ENCODE measurements around the gene SFTPA1.
"Not testable (repeated sequence)": the region's sequence is repeated elsewhere in the genome, so short reads cannot be mapped to it uniquely, and the experiment has no call there.

The SFTPA1 gene

DNA sequence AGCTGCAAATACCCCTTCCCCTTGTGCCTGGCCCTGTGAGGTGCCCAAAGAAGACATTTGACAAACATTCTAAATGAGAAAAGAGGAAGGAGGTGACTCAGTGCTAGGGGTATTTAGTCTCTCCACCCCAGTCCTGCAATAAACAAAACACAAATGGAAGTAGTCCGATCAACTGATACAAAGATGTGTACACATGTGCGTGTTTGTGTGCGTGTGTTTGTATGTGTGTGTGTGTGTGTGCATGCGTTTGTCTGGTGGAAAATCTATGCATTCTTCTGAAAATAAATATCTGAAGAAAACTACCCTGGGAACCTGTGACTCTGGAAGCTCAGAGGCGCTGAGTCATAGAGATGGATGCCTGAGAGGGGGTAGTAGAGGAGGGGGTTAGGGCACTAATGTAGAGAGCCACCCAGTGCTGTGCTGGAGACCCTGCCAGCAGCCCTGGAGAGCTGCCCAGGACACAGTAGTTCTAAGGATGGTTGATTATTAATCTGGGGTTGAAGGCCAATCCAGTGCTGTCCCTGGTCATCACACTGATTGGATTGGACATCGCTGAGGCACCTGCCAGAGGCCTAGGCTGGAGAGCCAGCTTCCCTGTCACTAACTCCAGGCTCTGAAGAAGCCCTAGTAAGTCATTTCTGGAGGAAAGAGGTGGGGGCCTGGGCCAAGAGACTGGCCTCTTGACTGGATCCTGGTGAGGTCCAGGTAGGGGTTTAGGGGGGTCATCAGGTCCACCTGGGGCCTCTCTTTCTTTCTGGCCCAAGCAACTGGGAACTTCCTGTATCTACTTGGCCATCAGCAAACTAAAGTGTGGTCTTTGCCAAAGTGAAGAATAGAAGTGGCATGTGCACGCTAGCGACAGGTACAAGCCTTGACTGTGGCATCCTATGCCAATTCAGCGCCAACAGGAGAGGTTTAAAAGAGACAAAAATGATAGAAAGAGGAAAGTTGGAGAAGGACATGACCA is 18.5 kb downstream of the SFTPA1 start:
- no peaks in the 10 kb centered on the region for H3K36me3 ChIP-seq (replicated peaks)
- H3K4me3 ChIP-seq: no peak overlapping the region
- peaks cover 10% of the 10 kb centered on the region for H3K4me1 ChIP-seq
- DNase-seq (ENCODE audit: low spot score in 2 of 2): no peak
- no peaks in the 10 kb centered on the region for H3K27me3 ChIP-seq (ENCODE audit: low read depth)
- no peaks in the 10 kb centered on the region for H3K9me3 ChIP-seq
- in situ Hi-C loops (cut with MboI; ENCODE audit: low sequenced_read_pairs): no loop called here

DNA sequence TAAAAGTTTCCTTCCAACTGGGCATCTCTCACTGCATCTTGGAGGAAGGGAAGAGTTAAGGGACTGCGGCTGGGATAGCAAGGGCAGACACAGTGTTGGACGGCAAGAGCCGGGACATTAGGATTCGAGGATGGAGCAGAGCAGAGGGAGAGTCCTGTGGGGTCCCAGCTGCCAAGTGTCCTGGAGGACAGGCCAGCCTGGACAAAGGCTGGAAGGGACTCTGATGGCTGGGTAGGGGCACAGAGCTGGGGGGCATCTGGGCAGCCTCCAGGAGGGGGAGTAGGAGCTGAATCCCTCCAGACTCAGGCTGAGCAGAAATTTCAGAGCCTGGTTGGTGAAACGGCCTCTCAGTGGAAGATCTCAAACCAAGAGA is 19.2 kb downstream of the SFTPA1 start:
- no peaks in the 10 kb centered on the region for H3K9me3 ChIP-seq
- no peaks in the 10 kb centered on the region for H3K36me3 ChIP-seq (replicated peaks)
- no peak overlapping the region for H3K4me3 ChIP-seq
- H3K4me1 ChIP-seq: peaks cover 10% of the 10 kb centered on the region
- no peaks in the 10 kb centered on the region for H3K27me3 ChIP-seq (ENCODE audit: low read depth)
- in situ Hi-C loops (cut with MboI; ENCODE audit: low sequenced_read_pairs): no loop called here
- DNase-seq (ENCODE audit: low spot score in 2 of 2): no peak

DNA sequence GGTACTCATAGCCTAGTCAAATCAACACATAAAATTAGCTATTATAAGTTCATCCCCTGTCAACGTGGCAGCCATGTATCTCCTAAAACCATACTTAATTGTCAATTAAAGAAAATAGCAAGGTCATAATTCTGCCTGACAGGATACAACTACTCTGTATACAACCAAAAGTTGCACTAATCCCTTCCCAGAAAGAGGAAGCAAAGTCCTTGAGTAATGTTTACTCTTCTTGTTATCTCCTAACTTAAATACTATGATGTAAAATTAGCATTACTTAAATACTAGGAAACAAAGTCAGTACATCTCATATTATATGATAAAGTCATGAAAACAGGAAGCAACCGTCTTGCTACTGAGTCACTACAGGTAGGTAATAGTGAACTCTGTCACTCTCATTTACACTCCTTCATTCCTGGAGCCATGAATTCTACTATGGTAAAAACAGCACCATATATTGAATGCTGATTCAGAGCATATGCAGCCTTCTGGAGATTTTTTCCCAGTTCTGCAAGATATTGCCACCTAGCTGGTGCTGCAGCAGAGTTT is 26.0 kb downstream of the SFTPA1 start:
- H3K4me1 ChIP-seq; H3K36me3 ChIP-seq (replicated peaks); H3K9me3 ChIP-seq; H3K27me3 ChIP-seq (ENCODE audit: low read depth); DNase-seq (ENCODE audit: low spot score in 2 of 2); in situ Hi-C loops (cut with MboI; ENCODE audit: low sequenced_read_pairs); H3K4me3 ChIP-seq: not testable (repeated sequence)

DNA sequence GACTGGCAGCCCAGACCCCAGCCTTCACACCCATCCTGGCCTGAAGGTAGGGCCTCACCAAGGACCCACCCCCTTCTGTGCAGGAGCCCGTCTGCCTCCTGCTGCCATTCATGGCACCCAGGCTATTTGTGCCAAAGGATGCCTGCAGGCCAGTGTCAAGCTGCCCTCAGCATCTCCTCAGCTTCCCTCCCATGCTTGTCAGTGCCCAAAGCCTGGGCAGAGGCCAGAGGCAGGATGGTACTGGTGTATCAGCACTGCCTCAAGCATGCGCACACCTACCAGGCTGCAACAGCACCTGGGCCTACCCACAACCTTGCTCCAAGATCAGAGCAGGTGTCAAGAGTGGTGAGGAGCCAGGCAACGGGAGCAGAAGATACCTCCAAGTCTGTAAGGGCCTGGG is 27.6 kb downstream of the SFTPA1 start:
- Histone ChIP-seq H3K27me3 (ENCODE audit: low read depth) (no peaks in the 10 kb centered on the region), H3K4me3 (no peak overlapping the region)
- in situ Hi-C loops (cut with MboI; ENCODE audit: low sequenced_read_pairs): no loop called here

GRCh38 chr10:79652695-79653094 is 42.0 kb downstream of the SFTPA1 start:
- in situ Hi-C loops (cut with MboI; ENCODE audit: low sequenced_read_pairs): not testable (repeated sequence)

More for the DNA sequence above, 27.6 kb downstream of the SFTPA1 start:
- Histone ChIP-seq H3K4me1 (no peaks in the 10 kb centered on the region), H3K9me3 (no peaks in the 10 kb centered on the region), H3K36me3 (replicated peaks) (no peaks in the 10 kb centered on the region)
- DNase-seq (ENCODE audit: low spot score in 2 of 2): no peak

DNA sequence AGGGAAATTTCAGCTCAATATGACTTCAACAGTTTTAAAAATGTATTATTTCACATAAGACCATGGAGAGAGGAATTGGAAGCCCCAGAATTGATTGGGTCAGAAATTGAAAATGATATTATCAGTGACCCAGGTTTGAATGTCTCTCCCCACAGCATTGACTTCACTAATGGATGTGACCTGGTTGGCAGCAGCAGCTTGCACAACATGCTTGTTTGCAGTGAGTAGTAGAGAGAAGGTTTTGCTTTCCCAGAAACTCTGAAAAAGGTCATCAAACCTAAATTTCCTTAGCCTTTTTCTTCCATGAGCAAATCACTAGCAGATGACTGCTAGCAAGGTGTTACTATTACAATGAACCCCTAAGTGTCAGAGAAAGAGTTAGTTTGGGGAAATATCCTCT is 52.5 kb downstream of the SFTPA1 start:
- in situ Hi-C loops (cut with MboI; ENCODE audit: low sequenced_read_pairs); H3K4me3 ChIP-seq; H3K27me3 ChIP-seq (ENCODE audit: low read depth); H3K4me1 ChIP-seq; H3K36me3 ChIP-seq (replicated peaks); DNase-seq (ENCODE audit: low spot score in 2 of 2); H3K9me3 ChIP-seq: not testable (repeated sequence)

More at GRCh38 chr10:79652695-79653094, 42.0 kb downstream of the SFTPA1 start:
- H3K4me1 ChIP-seq; H3K36me3 ChIP-seq (replicated peaks); DNase-seq (ENCODE audit: low spot score in 2 of 2); H3K4me3 ChIP-seq; H3K27me3 ChIP-seq (ENCODE audit: low read depth); H3K9me3 ChIP-seq: not testable (repeated sequence)

- H3K36me3 ChIP-seq (replicated peaks); DNase-seq (ENCODE audit: low spot score in 2 of 2); H3K4me1 ChIP-seq; H3K4me3 ChIP-seq; H3K9me3 ChIP-seq; in situ Hi-C loops (cut with MboI; ENCODE audit: low sequenced_read_pairs); H3K27me3 ChIP-seq (ENCODE audit: low read depth): not testable (repeated sequence)
These were observed 53.9 kb downstream of the SFTPA1 start for GRCh38 chr10:79664686-79665085.
